H9 (cell line): ENCODE measurements around the gene NR2C1. TPM values are rescaled to one million over a fixed set of nuclear protein-coding genes. Genes with fewer than 3 reads are reported as not detected.

Experiments used
- DNase-seq: peaks from one replicate; pipeline ENCODE4 v3.0.0-alpha.2; 2017
- H2AFZ ChIP-seq: one replicate; pipeline ENCODE4 v1.6.1; 2013; ENCODE audit warnings: mild to moderate bottlenecking, low read length, control low read depth, moderate library complexity
- H2AK5ac ChIP-seq: 2 replicates; pipeline ENCODE4 v1.6.1; 2013; ENCODE audit warnings: low read length, control low read depth, mixed read lengths; ENCODE audit not compliant: insufficient read length
- H2BK120ac ChIP-seq: one replicate; pipeline ENCODE4 v1.6.1; 2013; ENCODE audit warnings: low read depth, mild to moderate bottlenecking, low read length, control low read depth, inconsistent platforms; ENCODE audit not compliant: poor library complexity, severe bottlenecking
- H2BK12ac ChIP-seq: 2 replicates; pipeline ENCODE4 v1.6.1; 2013; ENCODE audit warnings: low read length, control low read depth, mixed read lengths, low read depth; ENCODE audit not compliant: insufficient read length
- H2BK15ac ChIP-seq: 2 replicates; pipeline ENCODE4 v1.6.1; 2013; ENCODE audit warnings: low read depth, low read length, control low read depth
- H2BK20ac ChIP-seq: one replicate; pipeline ENCODE4 v1.6.1; 2013; ENCODE audit warnings: low read depth, mild to moderate bottlenecking, low read length, control low read depth, inconsistent platforms; ENCODE audit not compliant: poor library complexity, severe bottlenecking
- H2BK5ac ChIP-seq: 2 replicates; pipeline ENCODE4 v1.6.1; 2013; ENCODE audit warnings: low read length, control low read depth, mixed read lengths; ENCODE audit not compliant: insufficient read length
- H3K14ac ChIP-seq: 2 replicates; pipeline ENCODE4 v1.6.1; 2013; ENCODE audit warnings: low read length, control low read depth; ENCODE audit not compliant: insufficient read depth
- H3K18ac ChIP-seq: 2 replicates; pipeline ENCODE4 v1.6.1; 2013; ENCODE audit warnings: low read depth, mild to moderate bottlenecking, mixed read lengths, low read length, control low read depth; ENCODE audit not compliant: insufficient read length
- H3K23ac ChIP-seq: 2 replicates; pipeline ENCODE4 v1.6.1; 2013; ENCODE audit warnings: low read length, control low read depth, mixed read lengths, low read depth; ENCODE audit not compliant: insufficient read length
- H3K23me2 ChIP-seq: 2 replicates; pipeline ENCODE4 v1.6.1; 2013; ENCODE audit warnings: low read depth, mild to moderate bottlenecking, mixed read lengths, low read length, control low read depth; ENCODE audit not compliant: insufficient read length, poor library complexity, severe bottlenecking
- H3K27ac ChIP-seq: 2 replicates; pipeline ENCODE4 v1.5.1; 2013; ENCODE audit warnings: low read length, control low read depth, mixed read lengths, low read depth; ENCODE audit not compliant: insufficient read length
- H3K27me3 ChIP-seq: 2 replicates; pipeline ENCODE4 v1.6.1; 2013; ENCODE audit warnings: low read length, control low read depth, inconsistent platforms; ENCODE audit not compliant: insufficient read depth
- H3K4ac ChIP-seq: 2 replicates; pipeline ENCODE4 v1.6.1; 2013; ENCODE audit warnings: low read depth, mild to moderate bottlenecking, control low read depth, inconsistent platforms, low read length, moderate library complexity
- H3K4me1 ChIP-seq: 2 replicates; pipeline ENCODE4 v1.6.1; 2013; ENCODE audit warnings: low read length, control low read depth, inconsistent platforms; ENCODE audit not compliant: insufficient read depth
- H3K4me2 ChIP-seq: 2 replicates; pipeline ENCODE4 v1.6.1; 2013; ENCODE audit warnings: low read length, control low read depth, mixed read lengths; ENCODE audit not compliant: insufficient read length, insufficient read depth
- H3K56ac ChIP-seq: 2 replicates; pipeline ENCODE4 v1.6.1; 2013; ENCODE audit warnings: low read depth, mild to moderate bottlenecking, mixed read lengths, low read length, control low read depth; ENCODE audit not compliant: insufficient read length
- H3K79me1 ChIP-seq: 2 replicates; pipeline ENCODE4 v1.6.1; 2013; ENCODE audit warnings: low read depth, mild to moderate bottlenecking, moderate library complexity, low read length, control low read depth, inconsistent platforms; ENCODE audit not compliant: insufficient read depth, poor library complexity, severe bottlenecking
- H3K79me2 ChIP-seq: 2 replicates; pipeline ENCODE4 v1.6.1; 2013; ENCODE audit warnings: low read length, control low read depth, inconsistent platforms; ENCODE audit not compliant: insufficient read depth
- H3K9ac ChIP-seq: 2 replicates; pipeline ENCODE4 v1.6.1; 2013; ENCODE audit warnings: low read length, control low read depth, mixed read lengths; ENCODE audit not compliant: insufficient read length; ENCODE audit errors: extremely low read depth
- H3K9me3 ChIP-seq: one replicate; pipeline ENCODE4 v1.6.1; 2013; ENCODE audit warnings: low read depth, low read length, inconsistent platforms; ENCODE audit not compliant: control insufficient read depth
- H3T11ph ChIP-seq: one replicate; pipeline ENCODE4 v1.6.1; 2013; ENCODE audit warnings: mild to moderate bottlenecking, low read length, control low read depth, inconsistent platforms
- H4K20me1 ChIP-seq: one replicate; pipeline ENCODE4 v1.6.1; 2013; ENCODE audit not compliant: control insufficient read depth, insufficient read length, insufficient read depth
- H4K5ac ChIP-seq: 2 replicates; pipeline ENCODE4 v1.6.1; 2013; ENCODE audit warnings: low read depth, mild to moderate bottlenecking, mixed read lengths, low read length, control low read depth; ENCODE audit not compliant: insufficient read length
- H4K8ac ChIP-seq: replicated peaks from 2 replicates; pipeline ENCODE4 v1.6.1; 2013; ENCODE audit warnings: low read length, control low read depth, mixed read lengths, low read depth; ENCODE audit not compliant: insufficient read length
- H4K91ac ChIP-seq: 2 replicates; pipeline ENCODE4 v1.6.1; 2013; ENCODE audit warnings: low read depth, mild to moderate bottlenecking, moderate library complexity, mixed read lengths, low read length, control low read depth; ENCODE audit not compliant: insufficient read length
- H3K27ac Mint-ChIP-seq, 3 experiments: 2 replicates in 2 of 3; 3 replicates in 1 of 3; pipeline ENCODE4 v1.8.0; 2020 to 2021; ENCODE audit warnings: mixed read lengths in 3 of 3, mild to moderate bottlenecking in 1 of 3, moderate library complexity in 1 of 3
- H3K27me3 Mint-ChIP-seq: 2 replicates; pipeline ENCODE4 v1.8.0; 2021; ENCODE audit warnings: low read depth, mild to moderate bottlenecking, moderate library complexity, mixed read lengths
- H3K36me3 Mint-ChIP-seq, 3 experiments: 2 replicates in 2 of 3; 3 replicates in 1 of 3; pipeline ENCODE4 v1.8.0; 2020 to 2021; ENCODE audit warnings: low read depth in 3 of 3, mixed read lengths in 3 of 3; ENCODE audit not compliant: insufficient read depth in 1 of 3
- H3K4me1 Mint-ChIP-seq, 2 experiments: 2 replicates each; pipeline ENCODE4 v1.8.0; 2020; ENCODE audit warnings: mixed read lengths in 2 of 2
- H3K4me3 Mint-ChIP-seq, 2 experiments: 2 replicates in 1 of 2; 3 replicates in 1 of 2; pipeline ENCODE4 v1.8.0; 2020 to 2021; ENCODE audit warnings: mild to moderate bottlenecking in 2 of 2, mixed read lengths in 2 of 2, moderate library complexity in 1 of 2
- H3K9me3 Mint-ChIP-seq, 2 experiments: 2 replicates in 1 of 2; 3 replicates in 1 of 2; pipeline ENCODE4 v1.8.0; 2020; ENCODE audit warnings: mild to moderate bottlenecking in 2 of 2, mixed read lengths in 2 of 2, moderate library complexity in 1 of 2
- WGBS: extraction: QIAGEN DNeasy Blood & Tissue Kit; methylation state at CpG from one replicate; pipeline ENCODE4 v1.1.7; 2013; ENCODE audit warnings: missing lambda C conversion rate, low lambda C conversion rate, mixed read lengths; ENCODE audit not compliant: insufficient read length; ENCODE audit errors: extremely low coverage; 5-methylcytosine and 5-hydroxymethylcytosine counted together
- total RNA-seq: library from RNA; stranded (reverse); gene quantifications from 2 replicates; pipeline ENCODE4 v1.2.1, GENCODE V29; 2021
- TF ChIP-seq, protein P1 (sequence below): fragments of 200-600 bp; sonication (generic); conservative IDR thresholded peaks from 3 replicates; pipeline ENCODE4 v1.8.0; 2021; ENCODE audit warnings: antibody characterized with exemption, mild to moderate bottlenecking

Gene NR2C1
- total RNA-seq, 1 experiment from 2014 or later: 47.0 TPM

DNA sequence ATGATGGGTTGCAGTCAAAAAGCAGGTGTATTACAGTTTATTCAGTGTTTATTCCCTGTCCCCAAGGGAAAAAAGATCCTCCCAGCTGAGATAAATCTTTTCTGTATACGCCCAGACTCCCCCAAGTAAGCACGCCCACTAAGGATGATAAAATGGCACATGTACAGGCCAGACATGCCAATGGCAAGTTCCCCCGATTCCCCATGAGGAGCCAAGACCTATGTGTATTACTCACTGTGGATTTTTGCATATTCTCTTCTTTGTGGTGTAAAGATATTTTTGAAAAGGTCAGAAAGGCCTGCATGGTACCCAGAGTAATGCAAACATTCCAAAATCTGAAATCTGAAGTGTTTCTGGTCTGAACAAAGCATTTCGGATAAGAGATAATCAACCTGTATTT, 22.2 kb downstream of the NR2C1 start:
- no peak overlapping the region for H4K8ac ChIP-seq
- H3K18ac ChIP-seq: no peak overlapping the region
- TF ChIP-seq, protein P1, sequence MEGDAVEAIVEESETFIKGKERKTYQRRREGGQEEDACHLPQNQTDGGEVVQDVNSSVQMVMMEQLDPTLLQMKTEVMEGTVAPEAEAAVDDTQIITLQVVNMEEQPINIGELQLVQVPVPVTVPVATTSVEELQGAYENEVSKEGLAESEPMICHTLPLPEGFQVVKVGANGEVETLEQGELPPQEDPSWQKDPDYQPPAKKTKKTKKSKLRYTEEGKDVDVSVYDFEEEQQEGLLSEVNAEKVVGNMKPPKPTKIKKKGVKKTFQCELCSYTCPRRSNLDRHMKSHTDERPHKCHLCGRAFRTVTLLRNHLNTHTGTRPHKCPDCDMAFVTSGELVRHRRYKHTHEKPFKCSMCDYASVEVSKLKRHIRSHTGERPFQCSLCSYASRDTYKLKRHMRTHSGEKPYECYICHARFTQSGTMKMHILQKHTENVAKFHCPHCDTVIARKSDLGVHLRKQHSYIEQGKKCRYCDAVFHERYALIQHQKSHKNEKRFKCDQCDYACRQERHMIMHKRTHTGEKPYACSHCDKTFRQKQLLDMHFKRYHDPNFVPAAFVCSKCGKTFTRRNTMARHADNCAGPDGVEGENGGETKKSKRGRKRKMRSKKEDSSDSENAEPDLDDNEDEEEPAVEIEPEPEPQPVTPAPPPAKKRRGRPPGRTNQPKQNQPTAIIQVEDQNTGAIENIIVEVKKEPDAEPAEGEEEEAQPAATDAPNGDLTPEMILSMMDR: no peak
- no peak overlapping the region for H3K27ac ChIP-seq
- no peak overlapping the region for H2BK5ac ChIP-seq
- H3K4me1 ChIP-seq: no peaks in the 10 kb centered on the region
- no peaks in the 10 kb centered on the region; the same call in 1 of the 2 replicates for H3K79me2 ChIP-seq
- Mint-ChIP-seq H3K36me3 (peaks cover 25 to 72% (median 46%) of the 10 kb centered on the region in 3 experiments; a peak in 6 of 7 replicates), H3K4me3 (no peak overlapping the region), H3K27me3 (no peaks in the 10 kb centered on the region), H3K9me3 (no peaks in the 10 kb centered on the region), H3K27ac (no peak overlapping the region; a peak in 1 of 7 replicates), H3K4me1 (no peaks in the 10 kb centered on the region)
- H3K14ac ChIP-seq: no peak overlapping the region
- no peak overlapping the region for H2AFZ ChIP-seq
- no peaks in the 10 kb centered on the region for H3K23me2 ChIP-seq
- no peak overlapping the region for H2AK5ac ChIP-seq
- H3T11ph ChIP-seq: no peak overlapping the region
- H3K27me3 ChIP-seq: no peaks in the 10 kb centered on the region
- H3K56ac ChIP-seq: no peak overlapping the region
- DNase-seq: no peak
- H3K4me2 ChIP-seq: no peak overlapping the region
- H2BK20ac ChIP-seq: no peak overlapping the region
- no peaks in the 10 kb centered on the region for H3K79me1 ChIP-seq
- H3K9me3 ChIP-seq: no peaks in the 10 kb centered on the region
- no peak overlapping the region for H2BK15ac ChIP-seq
- H3K4ac ChIP-seq: no peak overlapping the region
- H3K23ac ChIP-seq: no peak overlapping the region
- no peak overlapping the region for H2BK120ac ChIP-seq
- H2BK12ac ChIP-seq: no peak overlapping the region
- H4K20me1 ChIP-seq: no peaks in the 10 kb centered on the region
- H3K9ac ChIP-seq: no peak overlapping the region
- WGBS: no CpG with 5 or more reads among the region's 4 CpGs
- no peak overlapping the region for H4K91ac ChIP-seq
- no peak overlapping the region for H4K5ac ChIP-seq
